Spinal cord (tissue), 10 donors: ENCODE results near the gene NTRK2. TPM values are rescaled to one million over a fixed set of nuclear protein-coding genes. Genes with fewer than 3 reads are reported as not detected.

Experiments used
- DNase-seq, 6 donors: peaks; one replicate each; pipeline versions ENCODE4 v3.0.0 to v3.0.0-alpha.2; 2013 to 2015; ENCODE audit warnings: low spot score in 6 of 6, low read depth in 4 of 6
- H3K27ac ChIP-seq: one replicate; pipeline ENCODE4 v1.5.1; 2013; ENCODE audit warnings: low read depth, low read length, control low read depth
- H3K27me3 ChIP-seq: one replicate; pipeline ENCODE4 v1.6.1; 2013; ENCODE audit warnings: low read length; ENCODE audit not compliant: control insufficient read depth, insufficient read depth
- H3K36me3 ChIP-seq: one replicate; pipeline ENCODE4 v1.6.1; 2013; ENCODE audit warnings: low read length; ENCODE audit not compliant: control insufficient read depth, insufficient read depth
- H3K4me1 ChIP-seq: one replicate; pipeline ENCODE4 v1.6.1; 2013; ENCODE audit warnings: low read length; ENCODE audit not compliant: control insufficient read depth, insufficient read depth
- H3K4me3 ChIP-seq: one replicate; pipeline ENCODE4 v1.5.1; 2013; ENCODE audit warnings: low read depth, low read length, control low read depth
- H3K9me3 ChIP-seq: one replicate; pipeline ENCODE4 v1.6.1; 2013; ENCODE audit warnings: low read length; ENCODE audit not compliant: control insufficient read depth, insufficient read depth
- WGBS: methylation state at CpG from one replicate; pipeline ENCODE4 v1.1.5; 2013; ENCODE audit warnings: missing lambda C conversion rate; ENCODE audit not compliant: insufficient coverage; 5-methylcytosine and 5-hydroxymethylcytosine counted together
- polyA plus RNA-seq, 2 donors: library from polyadenylated mRNA; unstranded; fragments of 120-200 nt; gene quantifications; one replicate each; pipeline ENCODE4 v1.2.1, GENCODE V29; 2013; ENCODE audit not compliant: insufficient read length in 2 of 2
- total RNA-seq, 2 donors: library from RNA; depleted of rRNA in 1 of 2; stranded (reverse); fragments of 120-200 nt in 1 of 2; fragments of >200 nt in 1 of 2; gene quantifications; one replicate each; pipeline versions ENCODE4 v1.2.3 to v1.2.4, GENCODE V29; 2013 to 2014
- donor health status: healthy.

Gene NTRK2
- total and polyA plus RNA-seq, 4 donors, result 119 to 185 (median 146) TPM

DNA sequence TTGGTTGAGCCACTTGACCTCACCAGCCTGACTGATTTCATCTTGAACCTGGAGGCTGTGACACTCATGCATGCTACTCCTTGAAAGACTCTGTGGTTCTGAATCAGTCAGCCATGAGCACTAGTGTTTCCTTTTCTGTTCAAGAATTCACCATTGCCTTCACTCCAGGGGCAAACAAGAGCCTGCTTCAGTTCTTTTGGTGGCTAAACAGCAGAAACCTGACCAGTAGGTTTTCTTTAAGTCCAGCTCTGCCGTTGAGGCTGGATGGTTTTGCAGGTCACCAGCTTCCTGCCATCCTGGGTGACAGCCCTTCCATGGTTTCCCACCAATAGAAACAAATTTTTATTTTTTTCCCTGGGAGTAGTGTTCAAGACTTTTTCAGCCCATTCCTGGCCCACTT lies 10.0 kb downstream of the NTRK2 start:
- H3K4me3 ChIP-seq, result no peak overlapping the region
- no peak for DNase-seq
- H3K27ac ChIP-seq, result no peak overlapping the region
- no peaks in the 10 kb centered on the region for H3K36me3 ChIP-seq
- WGBS, result 86% methylated on average over 1 of the region's 1 CpG
- H3K27me3 ChIP-seq, result no peaks in the 10 kb centered on the region
- no peaks in the 10 kb centered on the region for H3K9me3 ChIP-seq
- peaks cover 12% of the 10 kb centered on the region for H3K4me1 ChIP-seq

DNA sequence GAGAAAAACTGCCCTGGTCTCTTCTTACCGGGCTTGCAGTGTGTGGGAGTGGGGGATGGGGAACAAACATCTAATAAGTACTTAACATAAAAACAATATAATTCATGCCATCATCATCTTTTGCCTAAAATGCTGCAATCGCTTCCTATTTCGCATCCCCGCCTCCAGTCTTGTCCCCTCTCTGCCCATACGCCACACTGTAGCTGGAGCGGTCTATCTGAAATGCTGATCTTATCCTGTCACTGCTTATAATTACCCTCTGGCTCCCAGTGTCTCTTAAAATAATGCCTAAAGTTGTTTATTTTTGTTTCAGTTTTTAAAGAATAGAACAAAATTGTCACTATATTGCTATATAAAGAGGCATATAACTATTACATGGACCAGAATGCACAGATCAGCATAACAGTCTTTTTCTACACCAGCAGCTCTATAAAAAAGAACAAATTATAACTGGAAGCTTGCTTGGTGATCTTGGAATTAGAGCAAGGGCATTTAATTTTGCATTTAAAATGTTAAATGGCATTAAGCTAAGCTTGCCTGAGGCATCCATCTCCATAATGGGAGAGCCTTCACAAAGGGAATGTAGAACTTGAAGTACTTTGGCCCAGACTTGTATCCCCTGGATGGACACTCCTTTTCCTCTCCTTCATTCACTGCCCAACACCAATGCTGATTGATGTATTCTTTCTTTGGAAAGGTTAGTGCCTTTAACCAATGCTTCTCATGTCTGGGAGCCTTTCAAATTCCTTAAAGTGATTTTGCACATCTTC lies 12.2 kb downstream of the NTRK2 start:
- DNase-seq, result peak in 2 of 6 donors; percentile 68 to 85
- Histone ChIP-seq H3K4me3 (no peak overlapping the region), H3K27me3 (no peaks in the 10 kb centered on the region), H3K4me1 (peaks cover 6% of the 10 kb centered on the region), H3K27ac (no peak overlapping the region), H3K36me3 (no peaks in the 10 kb centered on the region), H3K9me3 (no peaks in the 10 kb centered on the region)
- WGBS, result 77% methylated on average over 4 of the region's 6 CpGs

GRCh38 chr9:84686068-84686467 lies 16.5 kb downstream of the NTRK2 start:
- Histone ChIP-seq H3K27me3 (no peaks in the 10 kb centered on the region), H3K36me3 (peaks cover 2% of the 10 kb centered on the region), H3K27ac (no peak overlapping the region), H3K9me3 (no peaks in the 10 kb centered on the region), H3K4me3 (no peak overlapping the region), H3K4me1 (peaks cover 8% of the 10 kb centered on the region)
- 20% methylated on average over 1 of the region's 1 CpG for WGBS
- peak in 1 of 6 donors; percentile 52 for DNase-seq

- Histone ChIP-seq H3K36me3 (peaks cover 2% of the 10 kb centered on the region), H3K4me1 (peaks cover 9% of the 10 kb centered on the region), H3K9me3 (no peaks in the 10 kb centered on the region), H3K4me3 (no peak overlapping the region), H3K27ac (no peak overlapping the region), H3K27me3 (no peaks in the 10 kb centered on the region)
- WGBS, result 79% methylated on average over 4 of the region's 4 CpGs
- DNase-seq, result no peak
Measured at GRCh38 chr9:84688956-84689355, 19.4 kb downstream of the NTRK2 start.

DNA sequence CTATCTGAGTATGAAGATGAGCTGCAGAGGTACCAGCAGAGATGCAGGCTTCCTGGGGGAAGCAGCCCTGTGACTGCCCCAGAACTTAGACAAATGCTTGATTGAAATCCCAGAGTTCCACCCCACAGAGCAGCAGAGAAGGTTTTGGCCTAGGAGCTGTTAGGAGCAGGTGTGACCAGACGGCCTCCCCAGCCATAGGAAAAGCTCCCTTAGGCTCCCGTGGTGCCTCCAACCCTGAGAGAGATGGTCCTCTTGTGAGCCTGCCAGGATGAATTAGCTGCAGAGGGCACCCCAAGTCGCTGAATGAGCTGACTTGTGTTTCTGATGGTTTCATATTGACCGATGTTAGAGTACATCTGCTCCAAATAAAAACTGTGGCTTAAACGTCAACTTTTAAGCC lies 22.1 kb downstream of the NTRK2 start:
- DNase-seq, result no peak
- H3K9me3 ChIP-seq, result no peaks in the 10 kb centered on the region
- WGBS, result 100% methylated on average over 2 of the region's 5 CpGs
- peaks cover 9% of the 10 kb centered on the region for H3K4me1 ChIP-seq
- no peaks in the 10 kb centered on the region for H3K27me3 ChIP-seq
- H3K36me3 ChIP-seq, result peaks cover 6% of the 10 kb centered on the region
- no peak overlapping the region for H3K4me3 ChIP-seq
- H3K27ac ChIP-seq, result peak overlapping the region; percentile 27

- 53% methylated on average over 2 of the region's 3 CpGs for WGBS
- Histone ChIP-seq H3K9me3 (no peaks in the 10 kb centered on the region), H3K4me1 (peaks cover 12% of the 10 kb centered on the region), H3K4me3 (no peak overlapping the region), H3K27ac (peak overlapping the region; percentile 18), H3K36me3 (peaks cover 4% of the 10 kb centered on the region), H3K27me3 (no peaks in the 10 kb centered on the region)
- no peak for DNase-seq
Measured at GRCh38 chr9:84694248-84694647, 24.7 kb downstream of the NTRK2 start.

GRCh38 chr9:84697042-84697441 lies 27.5 kb downstream of the NTRK2 start:
- no peak for DNase-seq
- H3K4me1 ChIP-seq, result peaks cover 8% of the 10 kb centered on the region
- H3K27me3 ChIP-seq, result no peaks in the 10 kb centered on the region
- H3K27ac ChIP-seq, result peak overlapping the region; percentile 60
- 78% methylated on average over 7 of the region's 8 CpGs for WGBS
- peaks cover 4% of the 10 kb centered on the region for H3K36me3 ChIP-seq
- H3K4me3 ChIP-seq, result no peak overlapping the region
- H3K9me3 ChIP-seq, result no peaks in the 10 kb centered on the region

DNA sequence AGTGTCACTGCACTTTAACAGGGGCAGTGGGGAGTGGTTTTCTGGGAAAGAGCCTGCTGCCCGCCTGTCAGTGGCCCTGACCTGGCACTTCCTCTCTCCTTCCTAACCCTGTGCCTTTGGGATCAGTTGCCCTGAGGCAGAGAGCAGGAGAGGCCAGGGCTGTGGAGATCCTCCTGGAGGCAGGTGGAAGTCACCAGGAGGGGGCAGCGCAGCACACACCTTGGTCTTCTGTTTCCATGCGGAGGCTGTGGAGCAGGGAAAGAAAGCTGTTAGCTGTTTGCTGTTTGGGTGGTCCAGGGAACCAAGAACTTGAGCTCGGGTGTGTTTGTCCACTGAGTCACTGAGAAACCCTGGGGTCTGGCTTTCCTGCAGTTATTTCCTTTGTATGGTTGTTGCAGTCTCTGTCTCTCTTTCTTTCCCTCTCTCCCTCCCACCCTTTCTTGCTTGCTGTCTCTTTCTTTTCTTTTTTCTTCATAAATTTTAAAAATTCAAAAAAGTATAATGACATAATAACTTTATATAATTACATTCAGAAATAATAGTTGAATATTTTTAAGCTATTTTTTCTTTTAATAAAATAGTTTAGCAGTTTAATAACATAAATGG lies 28.1 kb downstream of the NTRK2 start:
- WGBS, result 55% methylated on average over 4 of the region's 4 CpGs
- Histone ChIP-seq H3K4me3 (no peak overlapping the region), H3K27me3 (no peaks in the 10 kb centered on the region), H3K4me1 (peaks cover 8% of the 10 kb centered on the region), H3K36me3 (peaks cover 4% of the 10 kb centered on the region), H3K27ac (peak overlapping the region; percentile 60), H3K9me3 (no peaks in the 10 kb centered on the region)
- DNase-seq, result peak in 2 of 6 donors; percentile 70 to 75

- Histone ChIP-seq H3K4me3 (no peak overlapping the region), H3K27ac (peak overlapping the region; percentile 25), H3K27me3 (no peaks in the 10 kb centered on the region), H3K36me3 (peaks cover 4% of the 10 kb centered on the region), H3K9me3 (no peaks in the 10 kb centered on the region), H3K4me1 (peaks cover 8% of the 10 kb centered on the region)
- DNase-seq, result no peak
- whole genome bisulfite sequencing, result no CpG with 5 or more reads among the region's 2 CpGs
Measured at GRCh38 chr9:84698323-84698722, 28.8 kb downstream of the NTRK2 start.

DNA sequence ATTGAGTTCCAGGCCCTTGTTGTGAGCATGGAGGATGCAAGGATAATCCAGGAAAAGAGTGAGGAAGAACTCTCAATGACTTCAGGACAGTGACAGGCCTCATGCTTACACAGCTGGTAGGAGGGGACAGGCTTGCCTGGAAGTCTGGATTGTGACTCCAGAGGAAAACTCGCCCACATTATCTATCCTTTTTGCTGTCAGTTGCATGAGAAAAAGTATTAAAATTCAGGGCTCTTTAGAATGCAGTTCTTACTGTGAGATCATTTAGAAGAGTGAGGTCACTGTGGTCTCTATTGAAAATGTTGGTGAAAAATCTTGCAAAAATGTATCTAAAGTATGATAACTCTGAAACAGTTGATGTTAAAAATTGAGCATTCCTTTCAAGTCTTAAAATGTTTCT lies 30.5 kb downstream of the NTRK2 start:
- Histone ChIP-seq H3K4me1 (peaks cover 8% of the 10 kb centered on the region), H3K4me3 (no peak overlapping the region), H3K27ac (peak overlapping the region; percentile 9), H3K36me3 (peaks cover 4% of the 10 kb centered on the region), H3K9me3 (no peaks in the 10 kb centered on the region), H3K27me3 (no peaks in the 10 kb centered on the region)
- DNase-seq, result peak in 1 of 6 donors; percentile 22
- no CpG with 5 or more reads among the region's 1 CpG for WGBS
